ENCODE measurements around the gene CDS1.
"Not testable (repeated sequence)": the region's sequence is repeated elsewhere in the genome, so short reads cannot be mapped to it uniquely, and the experiment has no call there.

The CDS1 gene

DNA sequence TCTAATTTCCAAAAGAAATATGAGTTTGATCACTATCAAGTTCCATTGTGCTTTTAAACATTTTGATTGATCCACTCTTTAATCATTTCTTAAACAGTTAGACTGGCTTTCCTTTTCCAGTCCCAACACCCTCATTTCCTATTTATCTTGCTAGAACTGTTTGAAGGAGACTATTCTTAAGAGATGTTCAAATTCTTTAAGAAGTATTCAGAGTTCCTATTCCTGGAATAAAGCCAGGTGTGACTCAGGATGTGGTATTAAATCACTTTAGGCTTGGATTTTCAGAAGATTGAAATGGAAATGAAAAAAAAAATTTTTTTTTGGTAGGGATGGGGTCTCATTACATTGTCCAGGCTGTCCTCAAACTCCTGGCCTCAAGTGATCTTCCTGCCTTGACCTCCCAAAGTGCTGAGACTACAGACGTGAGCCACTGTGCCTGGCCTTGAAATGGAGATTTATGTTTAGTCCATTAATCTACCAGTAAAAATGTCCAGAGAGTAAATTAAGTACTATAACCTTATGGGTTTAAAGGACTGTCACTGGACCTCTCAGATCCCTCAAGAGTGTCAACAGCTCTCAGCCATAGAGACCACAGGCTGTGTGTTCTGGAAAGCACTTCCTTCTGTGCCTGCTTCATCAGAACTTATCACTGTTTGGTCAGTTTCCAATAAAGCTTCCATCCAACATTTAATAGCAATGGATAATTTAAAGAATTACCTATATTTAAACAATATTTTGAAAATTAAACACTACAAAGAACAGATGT, 90.7 kb downstream of the CDS1 start:
- peak; percentile 91 for DNase-seq (ENCODE audit: low read depth)

DNA sequence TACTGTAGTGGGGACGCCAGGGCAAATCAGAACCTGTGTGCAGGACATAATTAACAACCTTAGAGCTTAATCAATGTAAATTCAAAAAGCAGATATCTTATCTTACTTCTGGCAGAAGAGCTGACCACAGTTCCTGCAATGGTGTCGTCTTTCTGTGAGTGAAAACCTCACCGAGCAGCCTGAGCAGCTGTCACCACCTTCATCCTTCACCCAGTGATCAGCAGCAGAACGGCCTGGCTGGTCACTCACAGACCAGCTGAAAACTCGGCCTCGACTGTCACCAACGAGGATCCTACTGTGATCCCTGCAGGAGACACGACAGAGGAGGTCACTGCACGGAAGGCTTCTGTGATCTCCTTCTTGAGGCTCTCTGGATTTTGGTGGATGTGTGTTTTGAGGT, 94.2 kb downstream of the CDS1 start:
- DNase-seq (ENCODE audit: low read depth): no peak

DNA sequence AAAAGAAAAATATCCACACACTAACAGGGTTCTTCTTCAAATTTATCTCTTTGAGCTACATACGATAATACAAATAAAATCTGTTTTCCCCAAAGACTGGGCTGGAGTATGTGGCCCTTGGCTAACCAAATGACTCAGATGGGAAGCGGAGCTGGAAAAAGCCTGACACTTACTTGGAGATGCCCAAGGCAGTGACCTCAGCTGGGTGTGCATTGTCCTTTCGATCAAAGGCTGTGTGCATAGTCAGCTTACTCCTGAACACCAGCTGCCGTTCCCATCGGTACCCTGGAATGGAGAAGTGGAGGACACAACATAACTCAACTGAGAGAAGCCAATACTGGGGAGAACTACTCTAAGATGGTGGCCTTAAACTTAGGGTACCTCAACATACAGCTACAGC, 95.1 kb downstream of the CDS1 start:
- DNase-seq (ENCODE audit: low read depth): no peak

DNA sequence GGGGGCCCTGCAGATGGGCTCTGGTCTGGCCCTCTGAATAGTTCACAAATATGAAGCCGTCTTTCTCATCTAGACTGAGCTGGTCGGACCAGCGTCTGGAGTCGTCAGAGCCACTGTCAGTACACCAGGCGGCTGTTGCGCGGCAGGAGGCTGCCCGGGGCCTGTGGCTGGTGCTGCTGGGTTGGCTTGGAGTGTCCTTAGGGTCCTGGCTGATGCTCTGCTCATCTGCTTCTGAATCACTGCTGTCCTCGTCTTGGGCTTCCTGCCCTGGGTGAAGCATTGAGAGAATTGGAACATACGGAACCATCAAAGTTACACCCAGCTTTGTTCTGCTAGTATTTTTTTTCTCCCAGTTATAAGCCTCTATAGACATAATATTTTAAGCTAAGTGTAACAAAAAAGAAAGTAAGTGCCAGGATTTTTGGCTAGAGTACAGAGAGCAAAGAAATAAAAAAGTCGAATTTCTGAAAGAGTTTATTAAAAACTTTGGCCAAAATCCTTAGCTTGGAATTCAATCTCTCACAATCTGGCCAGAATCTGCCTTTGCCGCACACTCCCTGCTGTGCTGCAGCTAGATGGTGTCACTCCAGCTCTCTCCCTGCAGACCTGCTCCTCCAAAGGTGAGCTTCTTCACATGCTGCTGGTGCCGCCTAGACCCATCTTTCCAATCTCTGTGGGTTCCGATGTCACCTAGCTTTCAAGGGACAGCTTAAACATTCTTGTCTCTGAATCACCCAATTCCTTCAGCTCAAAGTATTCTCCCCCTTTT, 96.2 kb downstream of the CDS1 start:
- DNase-seq (ENCODE audit: low read depth): no peak

DNA sequence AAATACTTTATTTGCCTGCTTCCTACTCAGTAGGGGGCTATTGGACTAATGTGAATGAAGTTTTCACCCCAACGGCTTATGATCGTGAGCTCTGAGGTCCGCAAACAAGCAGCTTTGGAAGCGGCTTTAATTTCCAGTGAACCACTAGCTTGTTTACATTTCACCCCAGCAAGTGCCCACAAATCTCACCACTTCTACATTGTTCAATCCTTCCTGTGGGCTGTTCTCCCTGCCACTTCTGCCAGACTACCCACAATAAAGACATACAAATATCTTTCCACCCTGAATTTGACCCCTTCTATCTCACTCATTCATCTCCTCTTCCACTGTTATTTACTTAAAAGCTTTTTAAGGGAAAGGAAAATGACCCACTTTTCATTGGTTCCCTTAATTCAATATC, 98.0 kb downstream of the CDS1 start:
- DNase-seq (ENCODE audit: low read depth): no peak

DNA sequence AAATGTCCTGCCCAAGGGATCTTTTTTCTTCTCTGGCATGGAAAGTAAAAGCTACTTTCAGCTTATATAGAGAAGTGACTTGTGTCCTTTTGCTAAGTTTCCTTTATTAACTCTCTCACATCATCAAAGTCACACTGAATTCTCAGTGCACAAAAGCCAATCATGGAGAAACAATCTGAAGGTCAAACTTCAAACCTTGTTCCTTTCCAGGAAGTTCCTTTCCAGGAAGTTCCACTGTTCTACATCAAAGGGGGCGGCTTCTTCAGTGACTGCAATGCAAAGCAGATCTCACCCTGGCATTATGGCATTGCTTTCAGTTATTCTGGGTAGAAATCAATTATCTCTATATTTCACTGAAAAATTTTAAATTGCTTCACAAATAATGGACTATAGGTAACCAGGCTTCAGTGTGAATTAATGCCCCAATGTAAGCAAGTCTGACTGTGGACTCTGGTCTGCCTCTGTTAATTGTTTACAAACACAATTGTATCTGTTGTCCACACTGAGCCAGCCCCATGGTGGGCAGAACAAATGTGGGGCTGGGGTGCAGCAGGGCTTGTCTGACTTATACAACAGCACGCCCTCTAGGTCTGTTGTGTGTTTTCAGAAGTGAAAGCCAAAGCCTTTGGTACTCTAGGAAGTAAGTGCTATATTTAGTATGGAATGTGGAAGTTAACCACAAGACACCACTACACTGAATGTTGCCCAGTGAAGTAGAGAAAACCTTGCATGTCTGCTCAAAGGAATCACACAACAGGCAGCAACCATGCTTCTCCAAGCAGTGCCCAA, 98.8 kb downstream of the CDS1 start:
- peak; percentile 87 for DNase-seq (ENCODE audit: low read depth)

DNA sequence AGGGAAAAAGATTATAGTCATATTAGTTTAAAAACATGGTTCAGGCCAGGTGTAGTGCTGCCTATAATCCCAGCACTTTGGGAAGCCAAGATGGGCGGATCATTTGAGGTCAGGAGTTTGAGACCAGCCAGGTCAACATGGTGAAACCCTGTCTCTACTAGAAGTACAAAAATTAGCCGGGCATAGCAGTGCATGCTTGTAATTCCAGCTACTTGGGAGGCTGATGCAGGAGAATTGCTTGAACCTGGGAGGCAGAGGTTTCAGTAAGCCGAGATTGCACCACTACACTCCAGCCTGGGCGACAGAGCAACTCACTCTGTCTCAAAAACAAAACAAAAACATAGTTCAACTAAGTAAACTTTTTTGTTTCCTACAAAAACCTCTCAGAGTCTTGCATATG, 99.7 kb downstream of the CDS1 start:
- DNase-seq (ENCODE audit: low read depth): not testable (repeated sequence)

DNA sequence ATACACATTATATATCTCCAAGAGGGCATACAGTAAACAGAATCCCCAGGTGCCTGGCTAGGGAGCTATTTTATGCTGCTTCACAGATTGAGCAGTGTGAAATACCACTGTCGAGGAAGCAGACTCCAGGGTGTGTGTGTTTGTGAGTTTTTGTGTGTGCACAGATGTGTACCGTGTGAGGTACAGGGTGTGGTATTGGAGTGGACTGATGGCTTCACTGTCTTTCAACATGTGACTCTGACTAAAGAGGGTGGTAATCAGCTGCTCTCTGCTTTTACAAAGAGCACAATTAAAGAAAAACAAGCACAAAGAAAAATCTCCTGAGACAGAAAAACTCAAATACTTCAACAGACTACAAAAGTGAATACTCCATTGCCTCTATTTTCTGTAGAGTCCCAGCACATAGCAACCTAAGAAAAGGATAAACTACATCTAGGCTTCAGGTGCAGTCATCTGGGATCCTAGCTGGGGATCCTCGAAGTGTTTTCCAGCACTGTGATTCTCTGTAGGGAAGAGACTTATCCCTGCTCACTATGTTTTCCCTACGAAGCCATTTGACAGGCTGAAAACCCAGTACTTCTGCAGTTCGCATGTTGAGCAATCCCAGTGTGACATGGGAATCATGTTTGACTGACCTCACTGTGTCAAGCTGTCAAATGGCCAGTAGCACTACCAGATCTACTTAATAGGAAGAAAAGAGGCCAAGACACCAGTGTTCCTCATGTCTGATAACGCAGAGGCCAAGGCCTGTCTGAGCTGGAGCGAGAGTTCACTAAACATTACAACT, 100.3 kb downstream of the CDS1 start:
- DNase-seq (ENCODE audit: low read depth): no peak

DNA sequence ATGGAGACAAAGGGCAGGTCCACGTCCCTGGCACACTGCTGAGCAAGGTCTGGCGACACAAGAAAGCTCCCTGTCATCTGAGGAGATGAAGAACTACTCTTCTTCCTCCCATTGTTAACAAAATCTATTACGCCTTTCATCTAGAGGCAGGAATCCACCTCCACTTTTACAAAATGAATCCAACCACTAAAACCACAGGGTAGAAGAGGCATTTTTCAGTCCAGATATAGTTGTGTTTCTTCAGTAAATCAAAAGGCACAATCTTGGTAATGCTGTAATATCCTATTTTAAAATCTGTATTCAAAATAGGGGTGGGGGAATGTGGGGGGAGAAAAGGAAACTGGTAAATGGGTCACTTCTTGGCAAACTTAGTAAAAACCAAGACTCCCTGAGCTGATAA, 101.4 kb downstream of the CDS1 start:
- no peak for DNase-seq (ENCODE audit: low read depth)

DNA sequence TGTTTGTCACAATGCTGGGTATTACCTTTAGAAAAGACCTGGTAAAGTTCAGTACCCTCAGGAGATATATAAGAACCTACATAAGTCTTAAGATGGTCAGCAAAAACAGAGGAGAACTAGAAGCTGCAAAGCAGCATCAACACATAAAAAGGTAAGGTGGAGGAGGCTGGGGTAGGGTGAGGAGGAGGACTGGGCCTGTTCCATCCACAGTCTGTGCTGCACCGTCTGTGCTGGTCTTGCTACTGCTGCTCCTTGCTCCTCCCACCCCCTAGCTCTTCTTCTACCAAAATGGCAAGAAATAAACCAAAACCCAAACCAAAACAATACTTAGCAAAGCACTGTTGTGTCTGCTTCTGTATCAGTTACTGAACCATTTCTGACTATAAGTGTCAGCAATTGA, 102.2 kb downstream of the CDS1 start:
- DNase-seq (ENCODE audit: low read depth): no peak

DNA sequence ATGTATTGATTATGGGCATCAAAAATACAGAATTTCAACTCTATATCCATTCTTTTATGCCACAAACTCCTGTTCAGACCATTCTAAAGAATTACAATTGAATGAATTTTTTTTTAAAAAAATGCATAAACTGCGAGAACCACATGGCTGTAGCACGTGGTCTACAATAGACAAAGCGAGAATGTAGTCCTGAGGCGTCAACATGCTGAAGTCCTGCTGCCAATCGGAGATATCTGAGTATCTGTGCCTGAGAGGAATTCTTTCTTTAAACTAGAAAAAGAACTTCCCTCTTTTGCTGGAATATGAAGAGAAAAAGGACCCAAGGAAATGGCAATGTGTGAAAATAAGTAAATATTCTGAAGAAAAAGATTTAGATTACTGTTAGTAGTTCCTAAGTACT, 105.7 kb downstream of the CDS1 start:
- DNase-seq (ENCODE audit: low read depth): no peak

DNA sequence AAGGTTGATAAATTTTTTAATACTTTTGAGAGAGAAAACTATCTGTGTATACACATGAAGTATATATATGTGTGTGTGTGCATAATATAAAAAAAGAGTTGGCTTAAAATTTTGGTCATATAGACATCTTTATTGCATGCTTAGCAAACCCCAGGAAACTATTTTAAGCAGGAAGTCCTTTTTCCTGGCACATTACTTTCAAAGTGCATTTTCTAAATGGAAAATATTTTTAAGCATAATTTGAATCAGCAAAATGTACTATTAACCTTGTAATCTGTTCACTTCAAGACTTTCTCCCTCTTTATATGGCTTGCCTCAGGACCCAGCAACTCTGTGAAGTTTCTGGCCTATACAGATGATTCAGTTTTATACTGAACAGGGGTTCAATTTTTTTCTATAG, 106.3 kb downstream of the CDS1 start:
- no peak for DNase-seq (ENCODE audit: low read depth)

DNA sequence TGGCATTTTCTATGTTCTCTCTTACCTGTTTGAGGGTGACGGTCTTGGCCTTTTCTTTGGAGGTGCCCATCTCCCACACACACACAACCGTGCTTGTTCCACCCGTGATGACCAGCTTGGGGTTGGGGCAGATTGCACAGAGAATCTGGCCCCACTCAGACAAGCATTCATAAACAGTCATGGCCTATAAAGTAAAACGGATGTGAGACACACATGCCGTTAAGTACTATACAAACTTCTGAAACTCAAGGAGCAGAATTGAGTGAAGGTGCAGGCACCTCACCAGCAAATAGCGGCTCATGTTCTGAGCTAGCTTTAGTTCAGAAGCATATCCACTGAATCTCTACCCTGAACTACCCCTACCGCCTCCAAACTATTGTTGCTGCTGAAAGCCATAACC, 107.6 kb downstream of the CDS1 start:
- peak; percentile 38 for DNase-seq (ENCODE audit: low read depth)

DNA sequence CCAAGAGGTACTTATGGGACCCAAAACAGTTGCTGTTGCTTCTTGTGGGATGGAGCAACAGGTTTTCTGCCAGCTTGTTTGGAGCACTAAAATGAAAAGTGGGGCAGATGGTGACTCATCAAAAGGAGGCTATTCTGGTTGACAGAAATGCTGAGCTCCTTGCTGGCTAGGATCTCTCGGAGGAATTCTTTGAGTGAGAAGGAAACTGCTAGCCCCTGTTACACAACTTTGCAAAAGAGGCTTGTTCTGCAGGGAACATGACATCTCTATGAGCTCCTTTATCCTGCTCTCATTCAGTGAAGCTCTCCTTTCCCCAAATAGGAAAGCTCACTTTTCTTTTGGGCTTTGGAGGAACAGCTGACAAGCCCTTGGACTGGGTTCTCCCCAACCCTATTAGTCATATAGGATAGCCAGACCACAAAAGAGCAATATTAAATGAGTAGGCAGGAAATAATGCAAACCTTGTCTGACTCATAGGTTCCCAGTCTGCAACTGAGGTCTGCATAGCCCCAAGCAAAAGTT, 108.3 kb downstream of the CDS1 start:
- DNase-seq (ENCODE audit: low read depth): peak; percentile 93

DNA sequence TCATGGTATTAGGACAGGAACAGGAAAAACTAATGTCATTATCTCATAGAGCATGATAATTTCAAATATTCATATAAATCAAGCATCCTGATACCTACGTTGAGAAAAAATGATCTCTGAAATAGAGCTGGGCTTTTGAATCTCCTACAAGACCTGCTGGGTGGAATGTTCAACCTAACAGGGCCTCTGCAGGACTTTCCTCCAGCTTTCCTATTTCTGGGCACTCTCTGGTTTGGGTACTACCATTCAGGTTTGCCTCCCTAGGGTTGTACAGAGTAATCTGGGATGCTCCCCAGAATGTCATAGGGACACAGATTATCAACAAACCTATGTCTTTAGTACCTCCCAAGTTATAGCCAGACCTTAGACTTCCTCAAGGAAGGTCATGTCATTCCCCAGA, 108.9 kb downstream of the CDS1 start:
- no peak for DNase-seq (ENCODE audit: low read depth)

DNA sequence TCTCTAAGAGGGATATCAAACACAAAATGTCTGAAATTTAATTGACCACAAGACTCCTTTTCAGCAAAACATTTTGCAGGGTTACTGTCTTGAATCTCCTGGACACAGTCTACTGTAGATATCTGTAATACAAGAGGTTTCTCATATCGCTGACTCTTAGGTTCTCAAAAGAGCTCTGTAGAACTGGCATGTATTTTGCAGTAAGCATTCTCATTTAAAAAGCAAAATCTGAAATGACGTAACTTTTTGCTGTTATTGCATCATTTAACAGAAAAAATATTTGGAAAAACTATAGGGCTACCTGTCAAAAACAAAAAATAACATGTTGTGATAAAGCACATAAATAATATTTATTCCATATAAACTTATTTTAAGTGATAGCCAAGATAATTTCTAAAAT, 114.2 kb downstream of the CDS1 start:
- DNase-seq (ENCODE audit: low read depth): no peak

DNA sequence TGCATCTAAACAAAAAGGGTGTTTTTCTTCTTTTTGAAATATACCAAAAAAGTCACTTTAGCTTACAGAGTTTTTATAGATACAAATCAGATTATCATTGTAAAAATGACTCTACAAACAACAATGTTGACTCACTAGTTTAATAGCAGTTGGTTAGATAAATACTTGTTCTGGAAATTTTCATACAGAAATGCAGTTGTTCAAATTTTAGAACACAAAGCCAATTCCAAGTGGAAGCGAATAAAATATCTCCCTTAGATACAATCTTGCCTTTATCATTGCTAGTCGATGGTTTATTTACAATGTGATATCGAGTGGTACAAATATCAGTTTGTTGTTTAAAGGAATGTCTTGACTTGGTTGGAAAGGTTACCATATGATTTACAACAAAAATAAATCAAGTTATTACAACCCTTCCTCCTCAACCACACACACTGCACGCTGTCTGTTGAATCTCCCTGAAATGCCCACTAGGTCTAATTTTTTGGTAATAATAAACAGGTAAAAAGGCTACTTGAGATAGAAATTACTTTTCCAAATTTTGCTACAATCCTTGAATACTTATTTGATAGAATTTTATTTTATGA, 114.8 kb downstream of the CDS1 start:
- peak; percentile 35 for DNase-seq (ENCODE audit: low read depth)

DNA sequence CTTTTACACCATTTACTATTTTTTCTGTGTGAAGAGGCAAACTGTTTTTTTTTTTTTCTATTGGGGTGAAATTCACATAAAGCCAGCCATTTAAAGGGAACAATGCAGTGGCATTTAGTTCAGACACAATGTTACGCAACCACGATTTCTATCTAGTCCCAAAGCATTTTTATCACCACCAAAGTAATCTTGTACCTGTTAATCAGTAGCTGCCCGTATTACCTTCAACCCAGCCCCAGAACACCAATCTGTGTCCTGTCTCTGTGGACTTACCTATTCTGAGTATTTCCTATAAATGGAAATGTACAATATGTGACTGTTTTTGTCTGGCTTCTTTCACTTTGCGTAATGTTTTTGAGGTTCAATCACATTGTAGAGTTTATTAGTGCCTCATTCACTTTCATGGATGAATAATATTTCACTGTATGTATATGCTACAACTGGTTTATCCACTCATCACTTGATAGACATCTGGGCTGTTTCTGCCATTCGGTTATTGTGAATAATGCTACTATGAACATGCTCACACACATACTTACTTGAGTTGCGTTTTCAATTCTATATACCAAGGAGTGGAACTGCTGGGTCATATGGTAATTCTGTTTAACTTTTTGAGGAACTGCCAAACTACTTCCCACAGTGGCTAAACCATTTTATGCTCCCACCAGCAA, 116.2 kb downstream of the CDS1 start:
- no peak for DNase-seq (ENCODE audit: low read depth)

All from EH (cell line).